H1 (cell line): Measurements from ENCODE around the gene ZBTB38. TPM values are rescaled to one million over a fixed set of nuclear protein-coding genes. Genes with fewer than 3 reads are reported as not detected.

Experiments used
- CTCF ChIA-PET: fragments of 300-600 bp; sonication (Branson Sonifier 250); formaldehyde crosslinking; loops from one replicate; lab custom pipeline; 2021; ENCODE audit not compliant: partially characterized antibody; lab: Charles Lee
- POLR2A ChIA-PET: fragments of 300-600 bp; sonication (Branson Sonifier 250); formaldehyde crosslinking; loops from one replicate; lab custom pipeline; 2021; ENCODE audit warnings: inconsistent platforms; ENCODE audit not compliant: partially characterized antibody; lab: Charles Lee
- DNase-seq, 2 experiments: peaks; one replicate each; pipeline versions ENCODE4 v3.0.0 to v3.0.0-alpha.2; 2010 to 2022; ENCODE audit warnings: low spot score in 2 of 2, low read depth in 1 of 2, mixed read lengths in 1 of 2
- FAIRE-seq: peaks from 2 replicates; lab custom pipeline; 2011; peaks lifted over from hg19 to GRCh38; lab: Jason Lieb, UNC
- H2AFZ ChIP-seq: 2 replicates; pipeline ENCODE4 v1.8.1; 2012; ENCODE audit warnings: low read length, inconsistent platforms
- H2AK5ac ChIP-seq: 2 replicates; pipeline ENCODE4 v1.6.1; 2013; ENCODE audit warnings: low read depth, low read length
- H2BK120ac ChIP-seq: replicated peaks from 2 replicates; pipeline ENCODE3; 2013; ENCODE audit warnings: low read depth, low read length, inconsistent platforms
- H2BK12ac ChIP-seq: 2 replicates; pipeline ENCODE4 v1.6.1; 2013; ENCODE audit warnings: low read depth, low read length
- H2BK15ac ChIP-seq: 2 replicates; pipeline ENCODE4 v1.6.1; 2013; ENCODE audit warnings: low read length
- H2BK20ac ChIP-seq: 2 replicates; pipeline ENCODE4 v1.6.1; 2013; ENCODE audit warnings: low read length
- H2BK5ac ChIP-seq: 2 replicates; pipeline ENCODE4 v1.6.1; 2013; ENCODE audit warnings: low read depth, low read length
- H3K14ac ChIP-seq: 2 replicates; pipeline ENCODE4 v1.6.1; 2013; ENCODE audit warnings: inconsistent platforms; ENCODE audit not compliant: insufficient read length
- H3K18ac ChIP-seq: 2 replicates; pipeline ENCODE4 v1.6.1; 2013; ENCODE audit warnings: low read length; ENCODE audit errors: extremely low read depth
- H3K23ac ChIP-seq: 2 replicates; pipeline ENCODE4 v1.6.1; 2013; ENCODE audit warnings: inconsistent platforms; ENCODE audit not compliant: insufficient read length
- H3K23me2 ChIP-seq: 2 replicates; pipeline ENCODE4 v1.6.1; 2013; ENCODE audit warnings: low read depth, low read length
- H3K27ac ChIP-seq: 2 replicates; pipeline ENCODE4 v1.6.1; 2011; ENCODE audit warnings: low read depth, low read length, inconsistent platforms
- H3K27me3 ChIP-seq, 4 experiments: replicated peaks in 1 of 4; 1 replicate in 1 of 4; 2 replicates in 3 of 4; pipeline versions ENCODE4 v1.6.1 to v1.8.1; 2011 to 2013; ENCODE audit warnings: low read length in 3 of 4, mild to moderate bottlenecking in 3 of 4, inconsistent platforms in 2 of 4, mixed read lengths in 2 of 4, moderate library complexity in 1 of 4; ENCODE audit not compliant: control insufficient read depth in 3 of 4, insufficient read depth in 3 of 4; ENCODE audit errors: extremely low read depth in 1 of 4
- H3K36me3 ChIP-seq, 4 experiments: 2 replicates each; pipeline versions ENCODE4 v1.6.1 to v1.8.1; 2011 to 2013; ENCODE audit warnings: mild to moderate bottlenecking in 4 of 4, low read length in 3 of 4, moderate library complexity in 2 of 4, control low read depth in 1 of 4, inconsistent platforms in 1 of 4; ENCODE audit not compliant: insufficient read depth in 4 of 4, control insufficient read depth in 2 of 4
- H3K4ac ChIP-seq: replicated peaks from 2 replicates; pipeline ENCODE3; 2013; ENCODE audit warnings: low read length, low read depth, mixed read lengths, inconsistent platforms; ENCODE audit not compliant: insufficient read length
- H3K4me1 ChIP-seq, 4 experiments: replicated peaks in 1 of 4; 1 replicate in 1 of 4; 2 replicates in 3 of 4; pipeline versions ENCODE4 v1.6.1 to v1.8.1; 2011 to 2013; ENCODE audit warnings: low read length in 3 of 4, inconsistent platforms in 2 of 4, mixed read lengths in 1 of 4; ENCODE audit not compliant: insufficient read depth in 4 of 4, control insufficient read depth in 3 of 4
- H3K4me2 ChIP-seq, 2 experiments: 2 replicates each; pipeline versions ENCODE4 v1.6.1 to v1.8.1; 2011 to 2013; ENCODE audit warnings: low read depth in 2 of 2, low read length in 2 of 2, control low read depth in 1 of 2, inconsistent platforms in 1 of 2, mild to moderate bottlenecking in 1 of 2; ENCODE audit not compliant: insufficient read depth in 1 of 2
- H3K4me3 ChIP-seq, 4 experiments: fragments of 200-600, 300-600 bp in 1 of 4; sonication (generic), shearing (Covaris generic), sonication (Bioruptor Twin) in 1 of 4; 2 replicates each; pipeline versions ENCODE4 v1.5.1 to v1.8.1; 2011 to 2016; ENCODE audit warnings: low read length in 4 of 4, low read depth in 3 of 4, control low read depth in 2 of 4, inconsistent platforms in 2 of 4, mild to moderate bottlenecking in 2 of 4, mixed read lengths in 1 of 4, moderate library complexity in 1 of 4; ENCODE audit not compliant: insufficient read depth in 2 of 4; ENCODE audit errors: extremely low read depth in 1 of 4
- H3K56ac ChIP-seq: replicated peaks from 2 replicates; pipeline ENCODE3; 2013; ENCODE audit warnings: low read depth, mild to moderate bottlenecking, mixed read lengths, low read length, inconsistent platforms; ENCODE audit not compliant: insufficient read length
- H3K79me1 ChIP-seq: 2 replicates; pipeline ENCODE4 v1.6.1; 2013; ENCODE audit warnings: low read depth, low read length, control low read depth
- H3K79me2 ChIP-seq, 2 experiments: 2 replicates each; pipeline versions ENCODE4 v1.6.1 to v1.8.1; 2012 to 2013; ENCODE audit warnings: low read length in 2 of 2, mild to moderate bottlenecking in 2 of 2, inconsistent platforms in 1 of 2; ENCODE audit not compliant: insufficient read depth in 2 of 2, control insufficient read depth in 1 of 2
- H3K9ac ChIP-seq, 4 experiments: replicated peaks in 1 of 4; 1 replicate in 1 of 4; 2 replicates in 3 of 4; pipeline versions ENCODE4 v1.6.1 to v1.8.1; 2011 to 2013; ENCODE audit warnings: low read depth in 3 of 4, low read length in 3 of 4, control low read depth in 2 of 4, mild to moderate bottlenecking in 2 of 4, moderate library complexity in 2 of 4, inconsistent platforms in 1 of 4; ENCODE audit errors: extremely low read depth in 1 of 4
- H3K9me3 ChIP-seq, 2 experiments: 2 replicates each; pipeline versions ENCODE4 v1.6.1 to v1.8.1; 2012 to 2013; ENCODE audit warnings: mild to moderate bottlenecking in 2 of 2, moderate library complexity in 2 of 2, control low read depth in 1 of 2, inconsistent platforms in 1 of 2, low read depth in 1 of 2, low read length in 1 of 2, mixed read lengths in 1 of 2; ENCODE audit not compliant: insufficient read depth in 2 of 2
- H4K20me1 ChIP-seq, 2 experiments: replicated peaks in 1 of 2; 2 replicates each; pipeline versions ENCODE3 to v1.8.1; 2011 to 2013; ENCODE audit warnings: inconsistent platforms in 2 of 2, low read length in 2 of 2, mild to moderate bottlenecking in 1 of 2; ENCODE audit not compliant: insufficient read depth in 2 of 2, control insufficient read depth in 1 of 2
- H4K5ac ChIP-seq: 2 replicates; pipeline ENCODE4 v1.6.1; 2013; ENCODE audit warnings: low read length, low read depth, mixed read lengths, inconsistent platforms; ENCODE audit not compliant: insufficient read length
- H4K8ac ChIP-seq: 2 replicates; pipeline ENCODE4 v1.8.0; 2013; ENCODE audit warnings: mild to moderate bottlenecking, moderate library complexity, low read length, inconsistent platforms; ENCODE audit not compliant: insufficient read depth; ENCODE audit errors: extremely low read depth
- H4K91ac ChIP-seq: replicated peaks from 2 replicates; pipeline ENCODE3; 2013; ENCODE audit warnings: low read length, mixed read lengths, inconsistent platforms; ENCODE audit not compliant: insufficient read length
- WGBS, 2 experiments: shearing (Covaris generic) in 1 of 2; methylation state at CpG; one replicate each; pipeline versions ENCODE4 v1.1.6 to v1.1.7; 2013 to 2015; ENCODE audit warnings: low lambda C conversion rate in 2 of 2, mixed read lengths in 2 of 2, inconsistent platforms in 1 of 2, low coverage in 1 of 2, missing lambda C conversion rate in 1 of 2; ENCODE audit not compliant: insufficient replicate concordance in 2 of 2, insufficient coverage in 1 of 2, insufficient read length in 1 of 2; ENCODE audit errors: extremely low coverage in 1 of 2, missing lambda C conversion rate in 1 of 2; 5-methylcytosine and 5-hydroxymethylcytosine counted together
- polyA plus RNA-seq, 7 experiments: library from polyadenylated mRNA; depleted of rRNA in 3 of 7; stranded (reverse) in 5 of 7; unstranded in 2 of 7; fragments of >200 nt in 5 of 7; fragments of 200-250 nt in 2 of 7; gene quantifications; 1 replicate in 5 of 7; 2 replicates in 1 of 7; 4 replicates in 1 of 7; pipeline versions ENCODE4 v1.2.1 to v1.2.3, GENCODE V29; 2011 to 2013; ENCODE audit warnings: missing spikeins in 2 of 7, mixed read lengths in 2 of 7
- total RNA-seq: library from RNA; stranded (reverse); fragmentation: NEBNext Ultra II Directional; extraction: Animal tissue kit (Norgen Biotek cat#: 25700); gene quantifications from 2 replicates; pipeline ENCODE4 v1.2.1, GENCODE V29; 2021

The ZBTB38 gene
- total and polyA plus RNA-seq, 2 of the 8 experiments (the other 6 are each of a cell fraction or from before 2014, with no cell fraction given) = 4.4 to 10.5 TPM

- Histone ChIP-seq H3K79me2 (no peaks in the 10 kb centered on the region), H3K14ac (no peak overlapping the region), H2BK12ac (no peak overlapping the region), H3K27me3 (peaks cover 0 to 4% (median 0%) of the 10 kb centered on the region in 4 experiments; a peak in 2 of 7 replicates), H2BK20ac (no peak overlapping the region), H3K18ac (no peak overlapping the region), H2BK15ac (no peak overlapping the region), H3K4me1 (peaks cover 5 to 13% (median 7%) of the 10 kb centered on the region in 4 experiments; a peak in 6 of 7 replicates), H2AK5ac (no peak overlapping the region), H4K91ac (no peak overlapping the region), H3K79me1 (no peaks in the 10 kb centered on the region), H3K23ac (no peak overlapping the region), H3K4me3 (no peak overlapping the region), H3K9me3 (no peaks in the 10 kb centered on the region), H3K4ac (no peak overlapping the region), H3K4me2 (no peak overlapping the region), H4K5ac (no peak overlapping the region), H3K23me2 (peaks cover 4% of the 10 kb centered on the region; the same call in 1 of the 2 replicates), H3K27ac (no peak overlapping the region), H3K9ac (no peak overlapping the region), H4K20me1 (no peaks in the 10 kb centered on the region), H3K36me3 (no peaks in the 10 kb centered on the region), H2AFZ (no peak overlapping the region), H4K8ac (no peak overlapping the region), H3K56ac (no peak overlapping the region), H2BK5ac (no peak overlapping the region), H2BK120ac (no peak overlapping the region)
- FAIRE-seq = no peak
- ChIA-PET POLR2A (interaction anchor here (1.4 kb wide), 1 partner anchor 86 kb away, joined by 4 read pairs; no protein-coding TSS in a partner anchor), CTCF (interaction anchor here (1.1 to 2.2 kb wide), 5 partner anchors 14 to 53 kb away, joined by 3 to 11 read pairs (median 3); no protein-coding TSS in a partner anchor)
- 91% methylated on average over 5 of the region's 5 CpGs; no CpG with 5 or more reads in 1 of the 2 experiments for WGBS, 2 experiments
- DNase-seq = no peak
These were observed 29.7 kb downstream of the ZBTB38 start for GRCh38 chr3:141397996-141398395.
